GM12891 (cell line): ENCODE data around the gene C11orf68.

Source experiments
- DNase-seq: peaks from one replicate; pipeline ENCODE4 v3.0.0; 2011; ENCODE audit warnings: low spot score; ENCODE audit not compliant: insufficient read length
- FAIRE-seq: peaks from 2 replicates; lab custom pipeline; 2011; peaks lifted over from hg19 to GRCh38; lab: Jason Lieb, UNC
- PAX5 ChIP-seq: IDR thresholded peaks from 2 replicates; pipeline ENCODE4 v1.6.1; 2011; ENCODE audit warnings: low read length, moderate library complexity, mild to moderate bottlenecking; ENCODE audit not compliant: insufficient read depth, severe bottlenecking
- POLR2A ChIP-seq: IDR thresholded peaks from 2 replicates; pipeline ENCODE4 v1.6.1; 2011; ENCODE audit warnings: low read depth, low read length, control low read depth
- POLR2AphosphoS5 ChIP-seq: IDR thresholded peaks from 2 replicates; pipeline ENCODE4 v1.6.1; 2011; ENCODE audit warnings: low read depth, low read length, control low read depth
- POU2F2 ChIP-seq: IDR thresholded peaks from 2 replicates; pipeline ENCODE4 v1.6.1; 2011; ENCODE audit warnings: low read depth, mild to moderate bottlenecking, control low read depth, low read length, moderate library complexity
- SPI1 ChIP-seq: IDR thresholded peaks from 2 replicates; pipeline ENCODE4 v1.6.1; 2011; ENCODE audit warnings: low read depth, low read length, control low read depth
- TAF1 ChIP-seq: IDR thresholded peaks from 2 replicates; pipeline ENCODE4 v1.6.1; 2011; ENCODE audit warnings: low read depth, low read length, control low read depth

The C11orf68 gene

DNA sequence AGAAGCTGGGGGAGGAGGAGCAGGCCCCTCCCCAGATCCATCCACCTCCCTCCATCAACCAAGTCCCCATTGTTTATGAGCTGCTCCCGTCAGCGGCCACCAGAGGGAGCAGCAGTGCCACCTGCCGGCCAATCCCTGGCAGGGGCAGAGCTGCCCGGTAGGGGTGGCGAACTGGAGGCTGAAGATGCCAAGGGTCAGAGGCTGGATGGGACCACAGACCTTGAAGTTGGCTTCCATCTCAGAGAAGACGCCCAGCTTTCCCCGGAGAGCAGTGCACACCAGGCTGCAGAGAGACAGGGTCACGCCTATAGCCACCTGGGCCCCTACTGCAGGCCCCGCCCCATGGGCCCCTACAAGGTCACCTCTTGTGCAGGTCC lies 34.2 kb downstream of the C11orf68 start:
- FAIRE-seq: peak; percentile 93
- DNase-seq: peak; percentile 87
- TF ChIP-seq POU2F2: peak; percentile 59; the same call in 1 of the 2 replicates
- no peak for TF ChIP-seq POLR2A

DNA sequence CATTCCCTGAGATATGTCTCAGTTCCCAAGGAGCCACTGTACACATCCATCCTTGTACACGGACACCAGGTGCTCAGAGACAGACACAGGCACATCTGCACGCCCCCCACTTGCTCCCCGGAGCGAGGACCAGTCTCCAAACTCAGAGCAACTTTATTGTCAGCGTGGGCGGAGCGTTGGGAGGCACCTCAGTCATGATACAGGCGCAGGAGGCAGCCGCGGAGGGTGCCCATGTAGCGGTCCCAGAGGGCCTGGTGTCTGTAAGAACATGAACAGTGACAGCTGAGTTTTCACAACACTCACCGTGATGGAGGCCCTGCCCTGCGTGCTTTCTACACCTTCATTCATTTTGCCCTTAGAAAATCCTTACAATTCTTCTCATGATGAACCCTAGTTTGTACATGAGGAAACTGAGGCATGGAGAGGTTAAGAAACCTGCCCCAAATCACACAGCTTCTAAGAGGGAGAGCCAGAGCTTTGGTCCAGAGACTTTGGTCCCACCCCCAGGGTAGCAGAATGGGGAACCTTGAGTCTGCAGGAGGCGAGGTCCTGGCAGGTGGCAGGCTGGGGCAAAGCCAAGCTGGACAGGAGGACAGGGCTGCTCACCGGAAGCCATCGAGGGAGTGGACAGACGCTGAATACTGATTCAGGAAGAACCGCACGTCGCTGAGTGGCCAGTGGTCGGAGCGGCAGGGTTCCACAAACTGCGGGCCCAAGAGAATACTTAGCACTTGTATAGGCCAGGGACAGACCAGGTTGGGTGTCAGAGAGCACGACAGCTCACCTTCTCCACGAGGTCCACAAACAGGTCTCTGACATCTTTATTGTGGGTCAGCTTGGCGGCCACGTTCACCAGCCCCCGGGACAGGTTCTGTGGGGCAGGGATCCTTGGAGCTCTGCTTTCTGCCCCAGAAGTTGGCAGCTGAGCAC lies 34.8 kb downstream of the C11orf68 start:
- DNase-seq (no peak), FAIRE-seq (no peak)
- TF ChIP-seq POU2F2 (no peak), PAX5 (no peak), SPI1 (no peak), POLR2AphosphoS5 (no peak)

GRCh38 chr11:65883058-65883761 lies 35.7 kb downstream of the C11orf68 start:
- FAIRE-seq: no peak

DNA sequence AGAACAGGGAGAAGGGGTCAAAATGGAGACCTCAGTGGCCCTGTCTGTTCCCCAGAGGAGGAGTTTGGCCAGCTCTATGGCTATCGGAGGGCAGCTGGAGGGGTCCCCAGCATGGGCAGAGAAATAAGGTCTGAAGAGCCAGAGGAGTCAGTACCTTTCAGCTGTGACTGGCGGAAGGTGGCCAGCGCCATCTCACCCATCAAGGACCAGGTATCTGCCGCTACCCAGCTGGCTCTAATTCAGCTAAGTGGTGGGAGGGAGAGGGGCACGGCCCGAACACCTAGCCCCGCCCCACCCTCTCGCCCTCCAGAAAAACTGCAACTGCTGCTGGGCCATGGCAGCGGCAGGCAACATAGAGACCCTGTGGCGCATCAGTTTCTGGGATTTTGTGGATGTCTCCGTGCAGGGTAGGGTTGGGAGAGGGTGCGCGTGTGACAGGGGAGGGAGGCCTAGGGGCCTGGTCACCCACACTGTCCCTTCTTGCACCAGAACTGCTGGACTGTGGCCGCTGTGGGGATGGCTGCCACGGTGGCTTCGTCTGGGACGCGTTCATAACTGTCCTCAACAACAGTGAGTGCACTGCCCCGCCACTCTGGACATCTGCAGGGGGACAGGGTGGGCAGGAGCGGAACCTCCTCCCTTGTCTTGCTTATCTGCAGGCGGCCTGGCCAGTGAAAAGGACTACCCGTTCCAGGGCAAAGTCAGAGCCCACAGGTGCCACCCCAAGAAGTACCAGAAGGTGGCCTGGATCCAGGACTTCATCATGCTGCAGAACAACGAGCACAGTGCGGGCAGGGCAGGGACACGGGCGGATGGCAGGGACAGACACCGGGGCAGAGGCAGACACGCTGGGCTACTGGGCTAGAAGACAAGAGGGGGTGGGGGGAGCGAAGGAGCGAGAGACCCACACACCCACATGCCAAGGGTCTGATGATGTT lies 36.5 kb downstream of the C11orf68 start:
- no peak for FAIRE-seq
- no peak for TF ChIP-seq POLR2A
- DNase-seq: no peak

More at GRCh38 chr11:65883058-65883761, 35.7 kb downstream of the C11orf68 start:
- TF ChIP-seq POU2F2 (no peak), POLR2AphosphoS5 (no peak), SPI1 (no peak), PAX5 (no peak), POLR2A (no peak), TAF1 (no peak)
- no peak for DNase-seq

DNA sequence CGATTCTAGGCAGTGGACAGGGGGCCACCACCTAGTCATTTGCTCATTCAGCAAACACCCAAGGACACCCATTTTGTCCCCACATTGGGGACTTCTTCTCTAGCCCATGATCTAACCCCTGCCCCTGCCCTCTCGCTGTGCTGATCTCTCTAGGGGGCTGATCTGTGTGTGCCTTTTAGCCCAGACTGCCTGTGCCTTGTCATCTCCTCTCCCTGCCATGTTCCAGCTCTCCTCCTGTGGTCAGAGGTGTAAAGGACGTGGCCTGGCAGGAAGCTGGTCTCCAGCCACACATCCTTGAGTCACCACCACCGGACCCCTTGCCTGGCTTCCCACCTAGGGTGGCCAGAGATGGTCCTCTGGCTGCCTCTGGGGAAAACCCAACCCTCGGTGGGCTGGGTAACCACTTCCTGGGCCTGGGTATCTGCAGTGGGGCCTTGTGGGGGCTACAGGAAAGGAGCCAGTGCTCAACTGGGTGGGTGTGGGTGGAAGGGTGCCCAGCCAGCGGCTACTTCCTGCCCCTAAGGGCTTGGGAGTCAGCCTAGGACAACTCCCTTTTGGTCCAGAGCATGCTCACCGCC lies 37.9 kb downstream of the C11orf68 start:
- FAIRE-seq (peak; percentile 50), DNase-seq (no peak)
- TF ChIP-seq TAF1 (no peak), POLR2AphosphoS5 (0 out of 2 replicates have a peak, but pooled peaks have one; percentile 24), SPI1 (no peak)

DNA sequence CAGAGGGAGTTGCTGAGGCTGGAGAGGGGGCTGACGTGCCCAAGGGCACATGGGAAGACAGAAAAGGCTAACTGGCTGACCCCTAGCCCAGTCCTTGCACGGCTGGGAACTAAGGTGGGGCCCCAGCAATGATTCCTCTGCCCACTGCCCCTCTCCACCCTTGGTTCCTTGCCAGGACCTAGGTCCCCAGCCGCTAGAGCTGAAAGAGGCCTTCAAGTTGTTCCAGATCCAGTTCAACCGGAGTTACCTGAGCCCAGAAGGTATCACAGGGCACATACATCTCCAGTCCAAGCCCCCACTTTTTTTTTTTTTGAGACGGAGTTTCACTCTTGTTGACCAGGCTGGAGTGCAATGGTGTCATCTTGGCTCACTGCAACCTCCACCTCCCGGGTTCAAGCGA lies 38.8 kb downstream of the C11orf68 start:
- TF ChIP-seq SPI1 (no peak), TAF1 (no peak), POU2F2 (no peak), POLR2AphosphoS5 (no peak), PAX5 (no peak), POLR2A (no peak)
- FAIRE-seq: no peak
- no peak for DNase-seq

DNA sequence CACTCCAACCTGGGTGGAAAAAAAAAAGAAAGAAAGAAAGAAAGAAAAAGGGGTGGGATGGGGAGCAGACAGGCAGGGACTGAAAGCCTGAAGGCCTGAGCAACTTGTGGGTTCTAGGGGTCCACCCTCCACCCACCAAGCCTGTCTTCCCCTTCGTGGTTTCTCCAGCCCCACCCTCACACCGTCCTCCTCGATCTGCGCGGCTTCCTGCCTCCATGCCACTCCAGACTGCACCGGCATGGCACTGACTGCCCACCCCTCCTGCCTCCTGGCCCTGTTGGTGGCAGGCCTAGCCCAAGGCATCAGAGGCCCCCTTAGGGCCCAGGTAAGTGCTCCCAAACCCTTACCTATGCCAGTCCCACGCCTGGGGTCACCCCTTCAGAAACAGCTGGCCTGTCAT lies 39.2 kb downstream of the C11orf68 start, which contains the start of gene CTSW:
TSS of gene CTSW (plus strand) at position 221 of the 400 bp plus-strand sequence. CDS start at position 239, 18 bp downstream.
- no peak for TF ChIP-seq POU2F2
- no peak for TF ChIP-seq POLR2A
- TF ChIP-seq TAF1: no peak
- TF ChIP-seq POLR2AphosphoS5: no peak
- no peak for TF ChIP-seq SPI1
- no peak for TF ChIP-seq PAX5
- no peak for DNase-seq
- peak; percentile 47 for FAIRE-seq

GRCh38 chr11:65873318-65874156 lies 45.3 kb downstream of the C11orf68 start:
- DNase-seq: peak; percentile 98
- no peak for TF ChIP-seq PAX5
- TF ChIP-seq POLR2A: peak; percentile 39; the same call in 1 of the 2 replicates
- peak; percentile 100 for FAIRE-seq
